ENCODE measurements around the gene TMEM59L. TPM values are rescaled to one million over a fixed set of nuclear protein-coding genes. Genes with fewer than 3 reads are reported as not detected.

TMEM59L gene
- total RNA-seq, 1 donor from 2014 or later, result 0.23 TPM

GRCh38 chr19:18607226-18608101, 5.2 kb upstream of the TMEM59L start:
- no peak overlapping the region for H3K4me3 ChIP-seq (ENCODE audit: low read depth, low read length)
- DNase-seq (ENCODE audit: low read depth), result no peak
- no peak for TF ChIP-seq CTCF (conservative IDR thresholded peaks at IDR 0.05; ENCODE audit: low read depth, low read length)

- DNase-seq (ENCODE audit: low read depth), result no peak
- no peak for TF ChIP-seq CTCF (conservative IDR thresholded peaks at IDR 0.05; ENCODE audit: low read depth, low read length)
- H3K4me3 ChIP-seq (ENCODE audit: low read depth, low read length), result no peak overlapping the region
Observed at GRCh38 chr19:18608102-18608804, 4.4 kb upstream of the TMEM59L start.

- no peak overlapping the region for H3K4me3 ChIP-seq (ENCODE audit: low read depth, low read length)
- DNase-seq (ENCODE audit: low read depth), result no peak
- no peak for TF ChIP-seq CTCF (conservative IDR thresholded peaks at IDR 0.05; ENCODE audit: low read depth, low read length)
Observed at GRCh38 chr19:18608805-18609716, 3.6 kb upstream of the TMEM59L start.

- TF ChIP-seq CTCF (conservative IDR thresholded peaks at IDR 0.05; ENCODE audit: low read depth, low read length), result no peak
- H3K4me3 ChIP-seq (ENCODE audit: low read depth, low read length), result no peak overlapping the region
- no peak for DNase-seq (ENCODE audit: low read depth)
Observed at GRCh38 chr19:18609717-18610051, 3.0 kb upstream of the TMEM59L start.

- no peak for DNase-seq (ENCODE audit: low read depth)
- no peak overlapping the region for H3K4me3 ChIP-seq (ENCODE audit: low read depth, low read length)
- no peak for TF ChIP-seq CTCF (conservative IDR thresholded peaks at IDR 0.05; ENCODE audit: low read depth, low read length)
Observed at GRCh38 chr19:18610245-18610555, 2.5 kb upstream of the TMEM59L start.

- no peak for DNase-seq (ENCODE audit: low read depth)
- no peak for TF ChIP-seq CTCF (conservative IDR thresholded peaks at IDR 0.05; ENCODE audit: low read depth, low read length)
- no peak overlapping the region for H3K4me3 ChIP-seq (ENCODE audit: low read depth, low read length)
Observed at GRCh38 chr19:18610556-18611326, 1.9 kb upstream of the TMEM59L start.
